HK-2 (cell line): Measurements from ENCODE around the gene PRR29.

Experiments
- DNase-seq: peaks from one replicate; pipeline ENCODE4 v3.0.0-alpha.2; 2018; ENCODE audit not compliant: unreplicated experiment

Gene PRR29

DNA sequence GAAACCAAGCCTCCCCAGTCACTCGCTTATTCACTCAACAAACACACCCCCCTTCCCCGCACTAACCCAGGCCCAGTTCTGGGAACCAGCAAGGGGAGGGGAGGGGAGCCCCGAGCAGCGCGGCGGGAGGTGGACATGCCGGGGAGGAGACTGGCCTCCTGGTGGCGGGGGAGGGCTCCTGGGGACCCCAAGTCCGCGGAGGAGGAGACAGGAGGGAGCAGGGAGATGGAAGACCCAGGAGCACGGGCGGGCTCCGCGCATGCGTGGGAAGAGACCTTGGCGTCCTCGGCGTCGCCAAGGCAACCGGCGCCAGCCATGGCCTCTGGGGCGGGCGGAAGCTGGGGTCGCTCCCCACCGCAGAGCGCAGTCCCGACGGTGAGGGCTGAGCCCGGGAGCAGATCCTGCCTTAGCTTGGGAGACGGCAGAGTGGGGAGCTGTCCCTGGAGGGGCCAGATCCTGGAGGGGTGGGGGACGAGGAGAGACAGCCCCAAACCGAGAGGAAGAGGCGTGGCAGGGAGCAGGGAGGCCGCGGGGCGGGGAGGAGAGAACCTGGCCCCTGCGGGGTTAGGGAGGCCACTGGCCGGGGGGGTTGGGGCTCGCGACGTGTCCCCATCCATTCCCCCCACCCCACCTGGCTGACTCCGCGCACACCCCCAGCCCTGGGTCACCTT lies at the start of gene PRR29:
TSS of gene PRR29 (plus strand) at position 302 of the 671 bp plus-strand sequence. CDS start at position 316, 14 bp downstream.
- peak; percentile 76 for DNase-seq

DNA sequence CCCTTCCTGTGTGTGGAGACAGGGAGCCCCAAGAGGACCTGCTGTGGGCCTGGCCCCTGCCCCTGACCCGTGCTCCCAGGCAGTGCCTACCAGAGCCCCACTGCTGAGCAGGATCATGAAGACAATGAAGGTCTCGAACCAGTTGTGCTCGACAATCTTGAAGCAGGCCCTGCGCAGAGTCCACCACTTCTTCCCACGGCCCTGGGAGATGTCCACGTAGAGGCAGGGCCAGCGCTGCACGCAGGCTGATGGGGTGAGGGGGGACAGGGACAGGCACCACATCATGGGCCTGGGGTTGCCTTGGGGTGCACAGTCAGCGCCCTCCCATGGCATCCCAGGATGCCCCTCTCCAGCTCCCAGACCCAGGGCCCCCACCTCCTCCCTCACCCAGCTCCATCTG lies 49.6 kb upstream of the PRR29 start:
- DNase-seq = no peak

DNA sequence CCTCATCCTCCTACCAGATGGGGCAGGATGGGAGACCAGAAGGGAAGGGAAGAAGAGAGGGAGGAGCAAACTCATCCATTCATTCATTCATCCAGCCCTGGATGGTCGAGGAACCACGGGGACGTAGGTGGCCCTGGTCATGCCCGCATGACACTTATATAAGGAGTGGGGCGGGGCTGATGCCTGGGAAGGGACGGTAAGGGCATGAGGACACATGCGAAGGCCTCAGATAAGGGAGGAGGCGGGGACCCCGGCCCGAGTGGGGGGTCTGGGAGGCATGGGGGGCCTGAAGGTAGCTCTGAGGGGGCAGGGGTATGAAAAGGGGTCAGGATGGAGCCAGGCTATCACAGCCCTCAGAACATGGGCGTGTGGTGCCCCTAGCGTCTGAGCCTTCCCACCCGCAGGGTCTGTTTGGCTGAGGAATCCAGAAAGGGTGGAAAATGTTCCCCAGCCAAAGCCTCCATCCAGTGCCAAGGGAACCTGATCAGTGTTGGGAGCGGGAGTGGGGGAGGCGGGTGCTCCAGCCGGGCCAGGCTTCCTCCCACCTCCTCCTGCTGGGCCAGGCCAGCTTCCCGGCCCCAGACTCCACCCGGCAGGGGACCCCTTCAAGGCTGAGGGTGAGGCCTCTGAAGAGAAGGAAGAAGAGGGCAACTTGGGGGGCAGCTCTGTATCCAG lies 48.4 kb upstream of the PRR29 start:
- no peak for DNase-seq

DNA sequence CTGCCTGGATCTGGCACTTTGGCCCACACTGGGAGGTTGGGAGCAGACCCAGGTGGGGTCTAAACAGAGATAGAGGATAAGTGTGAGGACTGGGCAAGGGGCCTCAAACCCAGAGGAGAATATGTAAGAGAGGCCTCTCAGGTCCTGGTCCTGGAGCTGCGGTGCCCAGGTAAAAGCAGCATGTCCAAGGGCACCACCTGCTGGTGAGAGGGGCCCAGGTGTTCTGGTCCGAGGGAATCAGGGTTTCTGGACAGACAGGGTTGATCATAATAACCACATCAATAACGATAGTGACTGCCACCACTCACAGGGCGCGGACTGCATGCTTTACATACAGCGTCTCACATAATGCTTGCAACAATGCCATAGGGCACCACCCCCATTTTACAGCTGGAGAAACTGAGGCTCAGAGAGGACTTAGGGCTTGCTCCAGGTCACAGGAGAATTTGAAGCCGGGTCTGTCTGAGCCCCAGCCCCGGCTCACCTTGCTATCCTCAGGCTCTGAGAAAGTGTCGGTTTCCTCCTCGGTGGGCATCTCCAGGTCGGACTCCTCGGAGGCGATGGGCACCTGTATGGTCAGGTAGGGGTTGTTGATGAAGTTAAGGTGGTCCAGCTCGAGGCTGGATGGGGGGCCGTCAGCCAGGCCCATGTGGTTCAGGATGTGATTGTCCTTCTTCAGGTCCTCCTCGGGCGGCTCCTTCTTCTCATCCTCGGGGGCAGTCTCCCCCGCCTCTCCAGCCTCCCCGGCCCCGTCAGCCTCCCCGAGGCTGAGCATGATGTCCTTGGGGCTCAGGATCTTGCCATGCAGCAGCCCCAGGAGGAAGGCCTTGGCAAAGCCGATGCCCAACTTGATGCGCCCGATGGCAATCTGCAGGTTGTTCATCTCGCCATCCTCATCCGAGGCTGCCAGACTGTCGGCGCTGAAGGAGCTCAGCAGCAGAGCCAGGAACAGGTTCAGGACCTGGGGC lies 46.9 kb upstream of the PRR29 start:
- no peak for DNase-seq

DNA sequence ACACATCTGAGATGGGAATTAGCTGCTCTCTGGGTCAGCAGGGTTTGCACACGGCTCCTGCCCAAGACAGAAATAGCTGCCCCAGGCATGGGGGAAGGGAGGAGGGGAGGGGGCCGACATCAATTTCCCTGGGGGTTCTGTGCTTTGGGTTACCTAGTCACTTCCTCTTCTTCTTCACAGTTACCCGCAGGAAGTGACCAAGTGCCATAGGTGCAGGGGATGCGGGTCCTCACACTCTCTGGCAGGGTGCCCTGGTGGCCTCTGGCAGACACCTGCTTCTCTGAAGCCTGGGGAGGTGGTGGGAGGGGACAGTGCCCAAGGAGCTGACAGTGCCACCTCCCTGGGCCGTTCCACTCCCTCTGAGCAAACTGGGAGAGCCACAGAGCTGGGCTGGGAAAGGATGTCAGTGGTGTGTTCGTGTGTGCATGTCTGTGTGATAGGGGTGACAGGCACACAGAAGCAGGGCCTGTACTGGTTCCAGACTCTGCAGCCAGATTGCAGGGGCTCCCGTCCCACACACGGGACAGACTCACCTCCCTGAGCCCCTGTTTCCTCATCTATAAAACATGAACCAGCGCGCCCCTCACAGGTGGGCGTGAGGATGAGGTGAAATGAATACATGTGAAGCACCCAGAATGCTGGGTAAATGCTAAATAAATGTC lies 43.6 kb upstream of the PRR29 start:
- no peak for DNase-seq

DNA sequence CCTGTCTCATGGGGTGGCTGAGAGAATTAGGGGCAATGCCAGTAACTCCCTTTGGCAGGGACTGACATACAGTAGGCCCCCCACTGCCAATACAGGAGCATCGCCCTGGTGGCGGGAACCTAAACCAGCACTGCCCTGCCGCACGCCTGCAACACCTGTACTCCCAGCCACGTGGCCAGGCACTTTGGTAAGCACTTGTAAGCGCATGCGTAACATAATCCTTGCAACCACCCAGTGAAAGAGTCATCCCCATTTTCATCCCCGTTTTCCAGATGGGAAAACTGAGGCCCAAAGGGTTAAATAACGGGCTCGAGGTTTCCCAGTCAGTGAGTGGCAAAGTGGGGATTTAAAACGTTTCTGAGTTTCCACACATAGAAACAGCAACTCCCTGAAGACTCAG lies 42.9 kb upstream of the PRR29 start:
- DNase-seq = no peak

DNA sequence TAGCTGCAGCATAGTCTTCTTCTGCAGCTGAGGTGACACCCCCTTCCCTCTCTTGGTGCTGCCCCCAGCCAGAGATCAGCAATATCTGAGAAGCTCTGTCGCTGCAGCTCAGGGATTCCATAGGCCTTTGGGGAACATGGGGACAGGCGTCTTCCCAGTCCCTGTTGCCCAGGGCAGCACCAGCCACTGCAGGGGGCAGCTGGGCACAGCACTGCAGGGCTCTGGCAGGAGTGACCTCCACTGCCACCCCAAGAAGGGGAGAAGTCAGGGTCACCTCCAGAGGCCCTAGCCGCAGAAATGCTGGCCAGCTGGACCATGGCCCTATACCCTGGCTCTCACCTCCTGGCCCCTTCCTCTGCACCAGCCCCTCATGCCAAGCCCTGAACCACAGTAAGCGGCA lies 42.4 kb upstream of the PRR29 start:
- no peak for DNase-seq

DNA sequence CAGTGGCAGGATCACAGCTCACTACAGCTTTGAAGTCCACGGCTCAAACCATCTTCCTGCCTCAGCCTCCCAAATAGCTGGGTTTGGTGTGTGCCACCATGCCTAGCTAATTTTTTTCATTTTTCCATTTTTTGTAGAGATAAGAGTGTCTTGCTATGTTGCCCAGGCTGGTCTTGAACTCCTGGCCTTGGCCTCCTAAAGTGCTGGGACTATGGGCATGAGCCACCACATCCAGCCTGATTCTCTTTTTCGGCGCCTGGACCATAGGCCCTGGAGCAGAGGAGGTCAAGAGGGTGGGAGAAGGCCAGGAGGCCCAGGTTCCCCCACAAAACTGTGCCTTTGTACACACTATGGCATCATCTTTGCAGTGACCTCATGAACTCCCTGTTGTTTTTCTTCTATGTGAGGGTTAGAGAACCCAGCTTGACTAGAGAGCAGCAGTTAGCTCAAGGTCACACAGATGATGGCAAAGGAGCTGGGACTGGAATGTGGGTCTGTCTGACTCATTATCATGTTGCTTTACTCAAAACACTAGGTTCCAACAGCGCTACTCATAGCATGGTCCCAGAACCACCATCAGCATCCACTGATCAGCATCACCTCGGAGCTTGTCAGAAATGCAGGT lies 41.7 kb upstream of the PRR29 start:
- no peak for DNase-seq

DNA sequence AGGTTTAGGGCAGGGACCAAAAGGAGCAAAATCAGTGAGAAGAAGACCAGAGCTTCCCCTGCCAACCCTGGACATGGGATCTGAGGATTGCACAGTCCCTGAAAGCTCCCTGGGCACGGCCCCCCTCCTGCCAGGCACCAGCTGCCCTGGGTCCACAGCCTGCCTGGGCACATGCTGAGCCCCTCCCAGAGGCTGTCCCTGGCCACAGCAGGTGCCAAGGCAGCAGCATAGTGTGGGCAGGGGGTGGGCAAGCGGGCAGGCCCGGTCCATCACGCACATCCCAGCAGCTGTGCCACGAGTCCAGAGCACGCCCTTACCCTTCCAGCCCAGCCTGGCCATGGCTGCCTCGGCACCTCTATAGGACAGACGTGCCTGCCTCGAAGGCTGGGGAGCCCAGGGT lies 38.1 kb upstream of the PRR29 start:
- DNase-seq = no peak

DNA sequence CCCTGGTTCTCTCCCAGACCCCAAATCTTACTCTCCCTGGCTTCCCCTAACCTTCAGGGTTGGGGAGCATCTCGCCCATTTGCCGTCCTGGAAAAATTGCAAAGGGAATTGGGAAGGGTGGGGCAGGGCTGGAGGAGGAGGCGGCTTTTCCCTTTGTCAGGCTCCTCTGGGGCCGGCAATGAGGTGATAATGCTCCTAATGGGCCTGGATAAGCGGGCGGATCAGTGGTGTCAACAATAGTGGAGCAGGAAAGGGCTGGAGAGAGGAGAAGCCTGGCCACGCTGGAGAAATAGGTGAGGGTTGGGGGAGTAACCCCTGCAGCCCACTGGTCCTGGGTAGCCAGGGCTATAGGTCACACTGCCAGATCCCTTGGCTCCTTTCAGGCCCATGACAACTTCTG lies 37.7 kb upstream of the PRR29 start:
- no peak for DNase-seq

DNA sequence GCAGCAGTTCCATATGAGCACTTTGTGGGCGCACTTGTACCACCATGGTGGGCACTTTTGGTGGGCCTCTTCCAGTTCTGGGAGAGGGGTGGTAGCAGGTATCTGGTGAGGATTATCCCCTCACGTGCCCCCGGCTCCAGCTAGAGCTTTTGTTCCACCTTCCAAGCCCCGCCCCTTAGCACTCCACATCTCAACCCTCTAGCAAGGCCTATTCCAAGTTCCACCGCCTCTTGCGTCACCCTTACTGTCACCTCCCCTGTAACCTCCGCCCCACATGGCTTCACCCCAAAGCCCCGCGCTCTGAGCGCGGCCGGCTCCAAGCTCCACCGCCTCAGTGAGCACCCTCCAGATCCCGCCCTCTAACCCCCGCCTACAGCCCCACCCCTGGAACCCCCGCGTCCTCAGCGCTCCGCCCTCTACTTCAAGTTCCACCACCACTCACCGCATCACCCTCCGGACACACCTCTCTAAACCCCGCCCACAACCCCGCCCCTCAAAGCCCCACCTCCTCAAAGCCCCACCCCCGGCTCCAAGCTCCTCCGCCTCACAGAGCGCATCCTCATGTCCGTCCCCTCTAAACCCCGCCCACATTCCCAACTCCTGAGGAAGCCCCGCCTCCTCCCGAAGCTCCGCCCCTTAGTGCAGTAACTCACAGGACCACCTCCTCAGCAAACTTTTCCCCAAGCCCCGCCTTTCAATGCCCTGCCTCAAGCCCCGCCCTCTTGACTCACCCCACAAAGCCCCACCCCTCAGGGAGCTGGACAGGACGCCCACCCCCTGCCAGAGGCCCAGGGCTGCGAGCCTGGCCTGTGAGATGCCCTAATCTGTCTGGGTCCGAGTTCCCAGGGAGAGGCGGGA lies 36.6 kb upstream of the PRR29 start:
- peak; percentile 53 for DNase-seq

DNA sequence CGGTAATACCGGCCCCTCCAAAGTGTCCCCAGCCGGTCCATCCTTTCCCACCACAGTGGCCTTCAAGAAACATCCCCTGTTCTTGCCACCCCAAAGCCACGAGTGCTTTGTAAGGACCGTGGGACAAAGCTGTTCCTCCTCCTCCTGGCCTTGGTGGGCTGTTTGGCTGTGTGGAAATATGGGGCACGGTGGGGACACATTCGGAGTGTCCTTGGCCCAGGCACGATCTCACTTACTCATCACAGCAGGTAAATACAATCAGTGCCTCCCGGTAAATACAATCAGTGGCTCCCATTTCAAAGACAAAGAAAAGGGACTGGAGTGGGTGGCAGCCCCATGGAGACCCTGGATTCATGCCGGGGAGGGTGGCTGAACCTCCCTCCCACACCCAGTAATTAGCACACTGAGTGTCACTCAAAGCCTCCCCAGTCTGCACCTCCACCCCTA lies 35.8 kb upstream of the PRR29 start:
- DNase-seq = no peak

DNA sequence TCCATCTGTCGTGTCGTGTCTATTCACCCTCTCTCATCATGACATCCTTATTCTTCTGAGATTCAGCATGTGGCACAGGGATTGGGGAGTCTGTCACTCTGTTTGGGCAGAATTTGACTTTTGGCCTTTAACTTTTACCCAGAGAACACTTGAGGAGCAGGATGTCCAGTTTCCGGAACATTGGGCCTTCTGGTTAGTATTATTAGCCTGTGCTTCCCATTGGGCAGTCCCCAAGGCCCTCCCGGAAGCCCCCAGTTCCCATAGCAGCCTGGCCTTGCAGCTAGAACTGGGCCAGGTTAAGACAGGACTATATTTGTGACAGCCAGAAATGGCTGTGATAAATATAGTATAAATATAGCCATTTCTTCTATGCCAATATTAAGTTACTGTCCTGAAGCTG lies 35.0 kb upstream of the PRR29 start:
- DNase-seq = no peak

DNA sequence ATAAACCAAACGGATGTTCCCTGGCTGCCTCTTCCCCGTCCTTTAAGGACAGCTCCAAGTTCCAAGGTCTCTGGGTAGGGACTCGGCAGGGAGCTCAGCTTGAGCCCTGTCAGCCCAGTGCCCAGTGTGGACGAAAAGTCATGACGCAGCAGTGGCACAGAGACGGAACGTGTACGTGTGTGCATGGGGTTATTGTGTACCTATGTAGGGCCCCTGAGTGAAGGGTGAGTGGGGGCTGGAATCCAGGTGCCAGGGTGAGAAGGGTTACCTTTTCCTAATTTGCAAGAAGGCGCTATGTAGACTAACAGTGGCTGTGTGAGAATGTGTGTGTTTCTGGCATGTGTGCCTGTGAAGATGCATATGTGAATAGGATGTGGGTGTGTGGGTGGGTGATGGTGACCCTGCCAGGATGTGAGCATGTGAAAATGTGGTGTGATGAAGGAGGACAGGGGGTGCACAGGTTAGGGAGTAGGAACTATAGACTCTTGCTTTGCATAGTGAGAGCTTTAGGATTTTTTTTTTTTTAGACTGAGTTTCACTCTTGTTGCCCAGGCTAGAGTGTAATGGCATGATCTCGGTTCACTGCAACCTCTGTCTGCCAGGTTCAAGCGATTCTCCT lies 31.4 kb upstream of the PRR29 start:
- DNase-seq = no peak

DNA sequence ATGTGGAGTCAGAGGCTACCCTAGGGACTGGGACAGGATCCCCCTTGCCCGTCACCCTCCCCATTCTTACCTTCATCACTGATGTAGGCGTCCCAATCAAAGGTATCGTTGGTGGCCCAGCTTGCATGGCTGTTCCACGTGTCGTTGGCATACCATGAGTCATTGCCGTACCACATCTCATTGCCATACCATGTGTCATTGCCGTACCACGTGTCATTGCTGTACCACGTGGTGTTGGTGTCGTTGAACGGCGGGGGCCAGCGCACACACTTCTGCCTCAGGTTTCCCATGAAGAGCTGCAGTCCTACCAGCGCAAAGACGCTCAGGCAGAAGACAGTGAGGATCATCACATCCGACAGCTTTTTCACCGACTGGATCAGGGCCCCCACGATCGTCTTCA lies 30.2 kb upstream of the PRR29 start:
- DNase-seq = no peak

DNA sequence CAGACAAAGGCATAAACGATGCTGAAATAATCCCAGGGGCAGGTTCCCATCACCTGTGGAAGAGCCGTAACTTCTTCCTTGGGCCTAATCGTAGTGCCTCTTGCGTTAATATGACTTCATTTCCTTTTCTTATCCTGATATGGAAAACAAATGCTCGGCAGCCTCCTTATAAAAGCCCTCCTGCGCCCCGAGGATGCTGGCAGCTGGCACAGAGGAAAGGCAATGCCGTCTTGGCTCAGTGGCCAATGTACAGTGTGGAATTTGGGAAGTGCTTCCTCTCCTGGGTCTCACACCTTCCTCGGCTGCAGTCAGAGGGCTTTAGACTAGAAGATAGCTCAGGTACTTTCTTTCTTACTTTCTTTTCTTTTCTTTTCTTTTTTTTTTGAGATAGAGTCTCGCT lies 28.9 kb upstream of the PRR29 start:
- DNase-seq = no peak

DNA sequence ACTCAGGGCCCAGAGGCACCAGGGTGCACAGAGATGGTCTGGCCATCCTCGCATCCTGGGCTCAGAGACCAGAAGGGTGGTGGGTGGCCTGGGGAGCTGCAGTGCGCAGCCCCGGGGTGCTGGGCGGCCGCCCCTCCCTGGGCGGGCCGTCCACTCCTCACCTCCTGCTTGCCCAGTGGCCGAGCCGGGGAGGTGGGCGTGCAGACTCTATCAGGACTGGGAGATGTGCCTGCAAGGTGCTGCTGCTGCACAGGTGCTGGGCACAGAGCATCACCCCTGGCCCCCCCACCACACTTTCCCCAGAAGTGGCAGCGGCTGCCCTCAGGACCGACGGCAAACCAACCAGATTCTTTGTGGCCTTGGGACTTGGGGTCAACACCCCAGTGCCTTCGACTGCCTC lies 25.4 kb upstream of the PRR29 start, which contains the start of gene SCN4A:
TSS of gene SCN4A (minus strand) at position 123 of the 400 bp plus-strand sequence. CDS start at position 46, 77 bp downstream.
- DNase-seq = no peak

DNA sequence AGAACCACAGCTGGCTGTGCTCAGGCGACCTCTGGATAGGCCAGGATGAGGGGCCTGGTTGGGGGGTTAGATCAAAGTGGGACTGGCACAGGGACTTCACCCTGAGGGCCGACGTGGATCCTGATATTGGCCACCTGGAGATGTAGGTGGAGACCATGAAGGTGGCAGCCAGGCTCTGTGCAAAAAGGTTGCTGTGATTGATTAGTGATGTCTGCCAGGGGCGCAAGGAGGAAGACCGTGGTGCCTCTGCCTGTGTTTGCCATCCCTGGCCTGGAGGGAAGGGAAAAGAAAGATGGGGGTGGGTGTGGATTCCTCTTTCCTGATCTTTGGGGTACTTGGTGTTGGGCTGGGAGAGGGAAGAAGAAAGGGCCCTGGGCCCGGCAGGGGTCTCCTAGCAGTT lies 24.9 kb upstream of the PRR29 start:
- no peak for DNase-seq

DNA sequence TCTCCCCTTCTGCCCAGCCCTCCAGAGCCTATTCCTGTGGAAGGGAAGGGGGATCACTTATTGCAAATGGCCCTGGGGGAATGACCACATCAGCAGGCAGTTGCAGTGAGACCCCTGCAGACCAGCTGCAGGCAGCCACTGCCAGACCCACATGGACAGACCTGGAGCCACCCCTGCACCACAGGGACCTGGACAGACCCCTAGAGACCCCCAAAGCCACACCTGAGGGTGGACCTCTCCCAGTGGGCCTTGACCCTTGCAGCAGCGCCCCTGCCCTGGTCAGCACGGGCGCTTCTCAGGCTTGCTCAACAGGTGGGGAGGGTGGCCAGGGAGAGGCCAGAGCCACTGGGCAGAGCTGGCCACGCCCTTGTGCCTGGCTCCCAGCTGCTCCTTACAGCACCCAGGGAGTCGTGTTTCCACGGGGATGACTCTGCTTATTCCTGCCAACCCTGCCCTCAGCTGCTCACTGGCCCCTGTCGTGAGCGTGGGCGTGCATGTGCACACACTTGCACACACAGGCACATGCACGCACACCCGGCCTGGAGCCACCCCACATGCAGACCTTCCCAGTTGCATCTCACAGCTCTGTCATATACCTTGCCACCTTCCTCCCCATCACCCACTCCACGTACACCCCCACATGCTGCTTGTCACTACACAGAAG lies 24.1 kb upstream of the PRR29 start:
- DNase-seq = peak; percentile 35
